HG03139 (cell line): ENCODE measurements around the gene AFF2.

Experiments
- ATAC-seq: cut with Tn5 transposase; IDR thresholded peaks from one replicate; pipeline ENCODE4 v1.9.1; 2021; ENCODE audit not compliant: unreplicated experiment

The AFF2 gene

GRCh38 chrX:148500423-148501385 lies at the start of gene AFF2:
Gene AFF2, plus strand, starts transcription at chrX:148500617. Its CDS starts 481 bp downstream, at chrX:148501098.
- no peak for ATAC-seq

GRCh38 chrX:148457279-148457678 lies 43.1 kb upstream of the AFF2 start:
- peak; percentile 40 for ATAC-seq

- ATAC-seq: peak; percentile 87
Measured at GRCh38 chrX:148459343-148459742, 41.1 kb upstream of the AFF2 start.

- ATAC-seq: peak; percentile 93
Measured at GRCh38 chrX:148466292-148466691, 34.1 kb upstream of the AFF2 start.

- ATAC-seq: no peak
Measured at GRCh38 chrX:148470324-148470723, 30.1 kb upstream of the AFF2 start.

GRCh38 chrX:148474030-148474429 lies 26.4 kb upstream of the AFF2 start:
- no peak for ATAC-seq

GRCh38 chrX:148492057-148492456 lies 8.4 kb upstream of the AFF2 start:
- no peak for ATAC-seq

GRCh38 chrX:148495176-148495575 lies 5.2 kb upstream of the AFF2 start:
- no peak for ATAC-seq

- ATAC-seq: no peak
Measured at GRCh38 chrX:148498067-148498466, 2.4 kb upstream of the AFF2 start.

- no peak for ATAC-seq
Measured at GRCh38 chrX:148499638-148500422, 587 bp upstream of the AFF2 start.

GRCh38 chrX:148501386-148502066 lies 1.1 kb downstream of the AFF2 start:
- no peak for ATAC-seq

GRCh38 chrX:148504506-148504905 lies 4.1 kb downstream of the AFF2 start:
- no peak for ATAC-seq

- ATAC-seq: no peak
Measured at GRCh38 chrX:148507418-148507817, 7.0 kb downstream of the AFF2 start.

GRCh38 chrX:148512453-148512852 lies 12.0 kb downstream of the AFF2 start:
- no peak for ATAC-seq

- ATAC-seq: no peak
Measured at GRCh38 chrX:148513661-148514060, 13.2 kb downstream of the AFF2 start.

- ATAC-seq: no peak
Measured at GRCh38 chrX:148517176-148517575, 16.8 kb downstream of the AFF2 start.

- ATAC-seq: no peak
Measured at GRCh38 chrX:148522006-148522405, 21.6 kb downstream of the AFF2 start.

- no peak for ATAC-seq
Measured at GRCh38 chrX:148523303-148524080, 23.1 kb downstream of the AFF2 start.

GRCh38 chrX:148530464-148531077 lies 30.2 kb downstream of the AFF2 start:
- no peak for ATAC-seq

GRCh38 chrX:148534291-148534690 lies 33.9 kb downstream of the AFF2 start:
- ATAC-seq: no peak
